Activated T-cell treated with anti-CD3 and anti-CD28 coated beads, Interleukin-2, amount 50 U/mL, for 4 hours (primary cell): ENCODE measurements around the gene HPCAL1. TPM values are rescaled to one million over a fixed set of nuclear protein-coding genes. Genes with fewer than 3 reads are reported as not detected.
A peak's percentile ranks its signal among the peaks of the same experiment; 100 is the strongest.

ENCODE experiments used
- ATAC-seq, 2 donors: fragments of 200-7000 bp; cut with Tn5 transposase; one replicate each; pipeline ENCODE4 v1.10.0; 2021
- DNase-seq: peaks from one replicate; pipeline ENCODE4 v3.0.0-alpha.2; 2020
- H3K27me3 Mint-ChIP-seq: one replicate; pipeline ENCODE4 v1.8.0; 2021; ENCODE audit warnings: low read depth, mixed read lengths
- H3K36me3 Mint-ChIP-seq: one replicate; pipeline ENCODE4 v1.8.0; 2022; ENCODE audit warnings: mixed read lengths; ENCODE audit not compliant: insufficient read depth
- H3K4me1 Mint-ChIP-seq: one replicate; pipeline ENCODE4 v1.8.0; 2021; ENCODE audit warnings: low read depth, mixed read lengths
- H3K4me3 Mint-ChIP-seq: one replicate; pipeline ENCODE4 v1.8.0; 2021; ENCODE audit warnings: mild to moderate bottlenecking, moderate library complexity, mixed read lengths
- H3K9me3 Mint-ChIP-seq: one replicate; pipeline ENCODE4 v1.8.0; 2021; ENCODE audit warnings: mixed read lengths
- total RNA-seq, 3 donors: library from RNA; stranded (reverse); gene quantifications; one replicate each; pipeline ENCODE4 v1.2.1, GENCODE V29; 2021

HPCAL1 gene
- total RNA-seq, 3 donors from 2014 or later, result 40.8 to 44.7 (median 43.3) TPM

- H3K27me3 Mint-ChIP-seq, result peaks cover 1% of the 10 kb centered on the region
Measured at GRCh38 chr2:10264506-10265328, 38.0 kb upstream of the HPCAL1 start.

GRCh38 chr2:10265329-10266132, 37.2 kb upstream of the HPCAL1 start:
- DNase-seq (no peak), ATAC-seq (no peak)
- H3K9me3 Mint-ChIP-seq, result no peaks in the 10 kb centered on the region
- no peak overlapping the region for H3K4me3 Mint-ChIP-seq
- H3K36me3 Mint-ChIP-seq, result no peaks in the 10 kb centered on the region
- H3K4me1 Mint-ChIP-seq, result peaks cover under 1% of the 10 kb centered on the region
- peaks cover 1% of the 10 kb centered on the region for H3K27me3 Mint-ChIP-seq

More at GRCh38 chr2:10264506-10265328, 38.0 kb upstream of the HPCAL1 start:
- Mint-ChIP-seq H3K4me1 (no peaks in the 10 kb centered on the region), H3K9me3 (no peaks in the 10 kb centered on the region), H3K4me3 (no peak overlapping the region), H3K36me3 (no peaks in the 10 kb centered on the region)
- ATAC-seq, result no peak
- DNase-seq, result no peak

GRCh38 chr2:10266133-10266620, 36.5 kb upstream of the HPCAL1 start:
- no peaks in the 10 kb centered on the region for H3K9me3 Mint-ChIP-seq
- peaks cover 3% of the 10 kb centered on the region for H3K4me1 Mint-ChIP-seq
- peaks cover 1% of the 10 kb centered on the region for H3K27me3 Mint-ChIP-seq
- DNase-seq (no peak), ATAC-seq (no peak)
- no peak overlapping the region for H3K4me3 Mint-ChIP-seq
- H3K36me3 Mint-ChIP-seq, result no peaks in the 10 kb centered on the region

GRCh38 chr2:10267036-10267435, 35.7 kb upstream of the HPCAL1 start:
- ATAC-seq, result no peak
- no peak overlapping the region for H3K4me3 Mint-ChIP-seq
- peaks cover 3% of the 10 kb centered on the region for H3K4me1 Mint-ChIP-seq
- H3K9me3 Mint-ChIP-seq, result no peaks in the 10 kb centered on the region
- H3K27me3 Mint-ChIP-seq, result peaks cover 1% of the 10 kb centered on the region
- no peaks in the 10 kb centered on the region for H3K36me3 Mint-ChIP-seq
- DNase-seq, result no peak

- no peak for ATAC-seq
- no peak for DNase-seq
- Mint-ChIP-seq H3K4me3 (no peak overlapping the region), H3K27me3 (peaks cover 1% of the 10 kb centered on the region), H3K9me3 (no peaks in the 10 kb centered on the region), H3K36me3 (no peaks in the 10 kb centered on the region), H3K4me1 (peaks cover 3% of the 10 kb centered on the region)
Measured at GRCh38 chr2:10267551-10268465, 34.9 kb upstream of the HPCAL1 start.

GRCh38 chr2:10269291-10269690, 33.4 kb upstream of the HPCAL1 start:
- no peak for DNase-seq
- H3K27me3 Mint-ChIP-seq, result peaks cover 1% of the 10 kb centered on the region
- H3K9me3 Mint-ChIP-seq, result no peaks in the 10 kb centered on the region
- H3K4me3 Mint-ChIP-seq, result no peak overlapping the region
- no peaks in the 10 kb centered on the region for H3K36me3 Mint-ChIP-seq
- peaks cover 3% of the 10 kb centered on the region for H3K4me1 Mint-ChIP-seq
- no peak for ATAC-seq

- Mint-ChIP-seq H3K36me3 (no peaks in the 10 kb centered on the region), H3K9me3 (no peaks in the 10 kb centered on the region), H3K4me1 (peaks cover 3% of the 10 kb centered on the region), H3K4me3 (no peak overlapping the region), H3K27me3 (peaks cover 1% of the 10 kb centered on the region)
- ATAC-seq (peak in 1 of 2 donors; percentile 5), DNase-seq (peak; percentile 3)
Measured at GRCh38 chr2:10269711-10270610, 32.7 kb upstream of the HPCAL1 start.

GRCh38 chr2:10271509-10271908, 31.2 kb upstream of the HPCAL1 start:
- Mint-ChIP-seq H3K36me3 (no peaks in the 10 kb centered on the region), H3K4me3 (no peak overlapping the region), H3K27me3 (no peaks in the 10 kb centered on the region), H3K4me1 (peaks cover 3% of the 10 kb centered on the region), H3K9me3 (no peaks in the 10 kb centered on the region)
- ATAC-seq (no peak), DNase-seq (no peak)

GRCh38 chr2:10271946-10272345, 30.8 kb upstream of the HPCAL1 start:
- no peak for DNase-seq
- no peaks in the 10 kb centered on the region for H3K27me3 Mint-ChIP-seq
- H3K9me3 Mint-ChIP-seq, result no peaks in the 10 kb centered on the region
- H3K36me3 Mint-ChIP-seq, result no peaks in the 10 kb centered on the region
- peaks cover 3% of the 10 kb centered on the region for H3K4me1 Mint-ChIP-seq
- no peak overlapping the region for H3K4me3 Mint-ChIP-seq
- no peak for ATAC-seq

- Mint-ChIP-seq H3K4me3 (no peak overlapping the region), H3K9me3 (no peaks in the 10 kb centered on the region), H3K27me3 (no peaks in the 10 kb centered on the region), H3K36me3 (no peaks in the 10 kb centered on the region), H3K4me1 (peaks cover 4% of the 10 kb centered on the region)
- ATAC-seq (no peak), DNase-seq (no peak)
Measured at GRCh38 chr2:10272464-10272863, 30.2 kb upstream of the HPCAL1 start.

GRCh38 chr2:10273215-10274175, 29.2 kb upstream of the HPCAL1 start:
- ATAC-seq (no peak), DNase-seq (no peak)
- peaks cover 13% of the 10 kb centered on the region for H3K4me1 Mint-ChIP-seq
- H3K36me3 Mint-ChIP-seq, result no peaks in the 10 kb centered on the region
- H3K9me3 Mint-ChIP-seq, result no peaks in the 10 kb centered on the region
- H3K27me3 Mint-ChIP-seq, result no peaks in the 10 kb centered on the region
- H3K4me3 Mint-ChIP-seq, result no peak overlapping the region

- H3K4me1 Mint-ChIP-seq, result peaks cover 14% of the 10 kb centered on the region
- H3K27me3 Mint-ChIP-seq, result no peaks in the 10 kb centered on the region
- no peaks in the 10 kb centered on the region for H3K36me3 Mint-ChIP-seq
- no peaks in the 10 kb centered on the region for H3K9me3 Mint-ChIP-seq
- no peak overlapping the region for H3K4me3 Mint-ChIP-seq
- ATAC-seq (no peak), DNase-seq (no peak)
Measured at GRCh38 chr2:10274376-10274775, 28.3 kb upstream of the HPCAL1 start.
